ENCODE measurements around the gene ZNF107. TPM values are rescaled to one million over a fixed set of nuclear protein-coding genes. Genes with fewer than 3 reads are reported as not detected.

Gene ZNF107
- total RNA-seq, 1 donor, result 1.8 TPM

DNA sequence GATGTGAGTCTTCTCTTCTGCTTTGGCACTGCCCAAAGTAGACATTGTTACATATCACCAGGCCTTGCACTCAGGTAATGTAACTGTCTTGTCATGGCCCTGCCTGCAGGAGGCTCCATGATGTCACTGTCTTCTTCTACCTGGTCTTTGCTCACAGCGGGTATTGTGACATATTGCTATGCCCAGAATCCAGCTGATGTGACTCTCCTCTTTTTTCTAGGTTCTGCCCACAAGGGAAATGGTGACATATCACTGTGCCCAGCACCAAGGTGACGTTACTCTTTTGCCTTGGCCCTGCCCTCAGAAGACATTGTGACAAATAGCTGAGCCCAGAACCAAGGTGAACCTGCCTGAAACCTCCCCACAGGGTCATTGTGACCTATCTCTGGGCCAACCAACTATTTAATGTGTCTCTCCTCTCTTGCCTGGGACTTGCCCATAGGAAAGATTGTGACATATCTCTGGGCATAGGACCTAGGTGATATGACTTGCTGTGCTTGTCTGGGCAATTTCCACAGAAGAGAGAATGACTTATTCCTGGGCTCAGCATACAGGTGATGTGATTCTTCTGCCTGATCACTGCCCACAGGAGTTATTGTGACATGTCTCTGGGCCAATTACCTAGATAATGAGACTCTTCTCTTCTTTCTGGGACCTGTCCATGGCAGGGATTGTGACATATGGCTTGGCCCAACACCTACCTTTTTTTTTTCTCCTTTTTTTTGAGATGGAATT lies 26.5 kb upstream of the ZNF107 start:
- Histone ChIP-seq H3K4me3 (ENCODE audit: insufficient read depth, low read length) (no peak overlapping the region), H3K9me3 (ENCODE audit: low read depth, low read length) (no peaks in the 10 kb centered on the region), H4K20me1 (ENCODE audit: insufficient read depth, low read length) (no peaks in the 10 kb centered on the region), H3K79me2 (ENCODE audit: insufficient read depth, low read length) (no peaks in the 10 kb centered on the region), H3K27me3 (ENCODE audit: insufficient read depth, low read length) (no peaks in the 10 kb centered on the region), H3K27ac (ENCODE audit: low read depth, low read length) (no peak overlapping the region), H3K36me3 (ENCODE audit: insufficient read depth, low read length) (no peaks in the 10 kb centered on the region), H2AFZ (ENCODE audit: low read length) (no peak overlapping the region), H3K4me1 (ENCODE audit: insufficient read depth, low read length) (no peaks in the 10 kb centered on the region), H3K4me2 (ENCODE audit: insufficient read depth, low read length) (no peak overlapping the region)
- TF ChIP-seq, protein P1, sequence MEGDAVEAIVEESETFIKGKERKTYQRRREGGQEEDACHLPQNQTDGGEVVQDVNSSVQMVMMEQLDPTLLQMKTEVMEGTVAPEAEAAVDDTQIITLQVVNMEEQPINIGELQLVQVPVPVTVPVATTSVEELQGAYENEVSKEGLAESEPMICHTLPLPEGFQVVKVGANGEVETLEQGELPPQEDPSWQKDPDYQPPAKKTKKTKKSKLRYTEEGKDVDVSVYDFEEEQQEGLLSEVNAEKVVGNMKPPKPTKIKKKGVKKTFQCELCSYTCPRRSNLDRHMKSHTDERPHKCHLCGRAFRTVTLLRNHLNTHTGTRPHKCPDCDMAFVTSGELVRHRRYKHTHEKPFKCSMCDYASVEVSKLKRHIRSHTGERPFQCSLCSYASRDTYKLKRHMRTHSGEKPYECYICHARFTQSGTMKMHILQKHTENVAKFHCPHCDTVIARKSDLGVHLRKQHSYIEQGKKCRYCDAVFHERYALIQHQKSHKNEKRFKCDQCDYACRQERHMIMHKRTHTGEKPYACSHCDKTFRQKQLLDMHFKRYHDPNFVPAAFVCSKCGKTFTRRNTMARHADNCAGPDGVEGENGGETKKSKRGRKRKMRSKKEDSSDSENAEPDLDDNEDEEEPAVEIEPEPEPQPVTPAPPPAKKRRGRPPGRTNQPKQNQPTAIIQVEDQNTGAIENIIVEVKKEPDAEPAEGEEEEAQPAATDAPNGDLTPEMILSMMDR (IDR thresholded peaks at IDR 0.05; ENCODE audit: extremely low read depth, low read depth, low read length), result no peak
- DNase-seq (ENCODE audit: insufficient read length, low spot score, missing footprints), result no peak

DNA sequence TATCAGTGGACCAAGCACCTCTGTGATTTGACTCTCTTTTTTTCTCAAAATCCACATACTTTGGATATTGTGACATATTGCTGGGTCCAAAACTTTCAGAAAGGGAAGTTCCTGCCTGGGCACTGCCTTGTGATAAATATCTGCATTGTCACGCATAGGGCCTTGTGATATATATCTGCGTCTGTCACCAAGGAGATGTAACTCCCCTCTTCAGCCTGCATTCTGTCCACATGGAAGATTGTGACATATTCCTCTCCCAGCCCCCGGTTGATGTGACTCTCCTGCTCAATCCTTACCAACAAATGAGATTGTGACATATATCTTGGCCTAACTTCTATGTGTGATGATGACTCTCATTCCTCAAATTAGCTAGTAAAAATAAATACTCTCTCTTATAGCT lies 25.4 kb upstream of the ZNF107 start:
- Histone ChIP-seq H3K4me2 (ENCODE audit: insufficient read depth, low read length) (no peak overlapping the region), H3K4me3 (ENCODE audit: insufficient read depth, low read length) (no peak overlapping the region), H4K20me1 (ENCODE audit: insufficient read depth, low read length) (no peaks in the 10 kb centered on the region), H3K27me3 (ENCODE audit: insufficient read depth, low read length) (no peaks in the 10 kb centered on the region), H3K27ac (ENCODE audit: low read depth, low read length) (no peak overlapping the region), H3K36me3 (ENCODE audit: insufficient read depth, low read length) (no peaks in the 10 kb centered on the region), H2AFZ (ENCODE audit: low read length) (no peak overlapping the region), H3K9me3 (ENCODE audit: low read depth, low read length) (no peaks in the 10 kb centered on the region), H3K4me1 (ENCODE audit: insufficient read depth, low read length) (no peaks in the 10 kb centered on the region), H3K79me2 (ENCODE audit: insufficient read depth, low read length) (no peaks in the 10 kb centered on the region)
- TF ChIP-seq, protein P1 (IDR thresholded peaks at IDR 0.05; ENCODE audit: extremely low read depth, low read depth, low read length), result no peak
- no peak for DNase-seq (ENCODE audit: insufficient read length, low spot score, missing footprints)

DNA sequence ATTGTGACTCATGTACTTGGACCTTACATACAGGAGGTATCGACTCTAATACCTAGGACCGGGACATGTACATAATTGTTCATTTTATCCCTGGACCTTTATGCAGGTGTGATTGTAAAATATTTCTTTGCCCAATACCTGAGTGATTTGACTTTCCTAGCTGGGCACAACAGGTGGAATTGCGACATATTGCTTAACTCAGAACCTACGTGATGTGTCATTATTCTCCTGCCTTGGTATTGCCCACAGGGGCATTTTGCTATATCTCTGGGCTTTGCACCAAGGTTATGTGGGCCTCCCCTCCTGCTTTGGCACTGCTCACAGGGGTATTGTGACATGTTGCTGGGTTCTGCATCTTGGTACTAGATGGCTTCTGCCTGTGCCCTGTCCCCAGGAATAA lies 23.9 kb upstream of the ZNF107 start:
- Histone ChIP-seq H4K20me1 (ENCODE audit: insufficient read depth, low read length) (no peaks in the 10 kb centered on the region), H3K4me2 (ENCODE audit: insufficient read depth, low read length) (no peak overlapping the region), H3K79me2 (ENCODE audit: insufficient read depth, low read length) (no peaks in the 10 kb centered on the region), H3K27ac (ENCODE audit: low read depth, low read length) (no peak overlapping the region), H3K36me3 (ENCODE audit: insufficient read depth, low read length) (no peaks in the 10 kb centered on the region), H3K4me3 (ENCODE audit: insufficient read depth, low read length) (no peak overlapping the region), H3K9me3 (ENCODE audit: low read depth, low read length) (no peaks in the 10 kb centered on the region), H3K27me3 (ENCODE audit: insufficient read depth, low read length) (no peaks in the 10 kb centered on the region), H2AFZ (ENCODE audit: low read length) (no peak overlapping the region), H3K4me1 (ENCODE audit: insufficient read depth, low read length) (no peaks in the 10 kb centered on the region)
- TF ChIP-seq, protein P1 (IDR thresholded peaks at IDR 0.05; ENCODE audit: extremely low read depth, low read depth, low read length), result no peak
- no peak for DNase-seq (ENCODE audit: insufficient read length, low spot score, missing footprints)

DNA sequence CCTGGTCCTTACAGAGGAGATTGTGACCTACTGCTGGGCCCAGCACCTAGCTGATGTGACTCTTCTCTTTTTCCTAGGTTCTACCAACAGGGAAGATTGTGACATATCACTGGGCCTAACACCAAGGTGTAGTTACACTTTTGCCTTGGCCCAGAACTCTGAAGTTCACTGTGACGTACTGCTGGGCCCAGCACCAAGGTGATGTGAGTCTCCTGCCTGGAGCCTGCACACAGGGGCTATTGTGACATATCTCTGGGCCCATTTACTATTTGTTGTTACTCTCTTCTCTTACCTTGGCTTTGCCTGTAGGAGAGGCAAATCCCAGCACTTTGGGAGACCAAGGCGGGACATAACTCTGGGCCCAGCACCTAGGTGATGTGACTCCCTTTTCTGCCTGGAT lies 23.1 kb upstream of the ZNF107 start:
- no peaks in the 10 kb centered on the region for H3K79me2 ChIP-seq (ENCODE audit: insufficient read depth, low read length)
- H3K27me3 ChIP-seq (ENCODE audit: insufficient read depth, low read length), result no peaks in the 10 kb centered on the region
- H3K4me2 ChIP-seq (ENCODE audit: insufficient read depth, low read length), result no peak overlapping the region
- H3K4me3 ChIP-seq (ENCODE audit: insufficient read depth, low read length), result no peak overlapping the region
- H4K20me1 ChIP-seq (ENCODE audit: insufficient read depth, low read length), result no peaks in the 10 kb centered on the region
- TF ChIP-seq, protein P1 (IDR thresholded peaks at IDR 0.05; ENCODE audit: extremely low read depth, low read depth, low read length), result no peak
- H2AFZ ChIP-seq (ENCODE audit: low read length), result no peak overlapping the region
- no peak for DNase-seq (ENCODE audit: insufficient read length, low spot score, missing footprints)
- H3K36me3 ChIP-seq (ENCODE audit: insufficient read depth, low read length), result no peaks in the 10 kb centered on the region
- no peaks in the 10 kb centered on the region for H3K9me3 ChIP-seq (ENCODE audit: low read depth, low read length)
- H3K27ac ChIP-seq (ENCODE audit: low read depth, low read length), result no peak overlapping the region
- no peaks in the 10 kb centered on the region for H3K4me1 ChIP-seq (ENCODE audit: insufficient read depth, low read length)
